ENCODE data around the gene PEX10. TPM values are rescaled to one million over a fixed set of nuclear protein-coding genes. Genes with fewer than 3 reads are reported as not detected.

PEX10 gene
- total RNA-seq, 4 donors from 2014 or later, result 19.2 to 25.7 (median 22.6) TPM

DNA sequence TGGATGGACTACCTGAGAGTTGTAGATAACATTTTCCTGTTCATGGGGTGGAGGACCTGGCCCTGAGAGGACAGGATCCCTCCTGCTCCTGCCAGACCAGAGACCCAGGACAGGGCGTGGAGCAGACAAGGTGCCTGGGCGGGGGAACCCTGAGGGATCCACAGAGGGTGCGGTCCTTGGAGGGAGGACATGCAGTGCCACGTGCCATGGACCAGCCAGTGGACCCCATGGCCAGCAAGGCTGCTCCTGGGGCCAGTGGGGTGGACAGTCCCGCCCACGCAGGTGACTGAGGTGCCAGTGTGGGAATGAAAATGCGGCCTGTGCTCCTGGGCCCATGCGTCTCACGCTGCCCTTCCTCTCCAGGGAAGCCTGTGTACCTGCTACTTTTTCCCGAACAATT is 17.1 kb downstream of the PEX10 start:
- intact Hi-C loops (cut with DNase I; ENCODE audit: low total_unique reads) (no loop called here), in situ Hi-C loops (cut with MboI; ENCODE audit: low sequenced_read_pairs in 4 of 4) (loop anchor here in 1 of 4 donors (10.0 kb wide), 1 partner anchor 200 kb away; the partner anchor contains the start of gene FAAP20)
- Histone ChIP-seq H3K9me3 (no peaks in the 10 kb centered on the region), H3K36me3 (peaks cover 0 to 45% of the 10 kb centered on the region in 2 donors), H3K27me3 (no peaks in the 10 kb centered on the region), H3K27ac (no peak overlapping the region), H3K4me1 (peaks cover 23 to 29% of the 10 kb centered on the region in 2 donors), H3K4me3 (no peak overlapping the region)
- ATAC-seq, result no peak
- TF ChIP-seq, protein P1, sequence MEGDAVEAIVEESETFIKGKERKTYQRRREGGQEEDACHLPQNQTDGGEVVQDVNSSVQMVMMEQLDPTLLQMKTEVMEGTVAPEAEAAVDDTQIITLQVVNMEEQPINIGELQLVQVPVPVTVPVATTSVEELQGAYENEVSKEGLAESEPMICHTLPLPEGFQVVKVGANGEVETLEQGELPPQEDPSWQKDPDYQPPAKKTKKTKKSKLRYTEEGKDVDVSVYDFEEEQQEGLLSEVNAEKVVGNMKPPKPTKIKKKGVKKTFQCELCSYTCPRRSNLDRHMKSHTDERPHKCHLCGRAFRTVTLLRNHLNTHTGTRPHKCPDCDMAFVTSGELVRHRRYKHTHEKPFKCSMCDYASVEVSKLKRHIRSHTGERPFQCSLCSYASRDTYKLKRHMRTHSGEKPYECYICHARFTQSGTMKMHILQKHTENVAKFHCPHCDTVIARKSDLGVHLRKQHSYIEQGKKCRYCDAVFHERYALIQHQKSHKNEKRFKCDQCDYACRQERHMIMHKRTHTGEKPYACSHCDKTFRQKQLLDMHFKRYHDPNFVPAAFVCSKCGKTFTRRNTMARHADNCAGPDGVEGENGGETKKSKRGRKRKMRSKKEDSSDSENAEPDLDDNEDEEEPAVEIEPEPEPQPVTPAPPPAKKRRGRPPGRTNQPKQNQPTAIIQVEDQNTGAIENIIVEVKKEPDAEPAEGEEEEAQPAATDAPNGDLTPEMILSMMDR (IDR thresholded peaks at IDR 0.05 in 4 of 5, conservative IDR thresholded peaks at IDR 0.05 in 1 of 5), result no peak
- no peak for TF ChIP-seq POLR2A (IDR thresholded peaks at IDR 0.05)
- DNase-seq, result no peak

DNA sequence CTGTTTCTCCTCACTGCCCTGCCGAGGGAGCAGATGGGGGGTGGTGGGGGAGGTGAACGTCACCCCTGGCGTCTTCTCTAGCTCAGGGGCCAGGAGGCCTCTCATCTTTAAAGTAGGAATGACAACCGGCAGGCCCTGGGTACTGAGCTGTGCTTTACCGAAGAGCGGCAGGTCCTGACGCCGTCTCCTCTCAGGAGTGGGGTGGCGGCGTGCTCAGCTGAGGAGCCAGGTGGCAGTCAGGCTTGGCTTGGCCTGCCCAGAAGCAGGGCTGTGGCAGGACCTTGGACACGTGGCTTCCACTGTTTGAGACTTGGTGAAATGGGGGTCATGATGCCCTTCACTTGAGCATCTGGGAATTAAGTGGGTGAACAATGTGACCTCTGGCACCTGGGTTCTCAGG is 17.6 kb downstream of the PEX10 start:
- intact Hi-C loops (cut with DNase I; ENCODE audit: low total_unique reads), result no loop called here
- Histone ChIP-seq H3K27me3 (no peaks in the 10 kb centered on the region), H3K36me3 (peaks cover 0 to 40% of the 10 kb centered on the region in 2 donors), H3K4me3 (no peak overlapping the region), H3K27ac (no peak overlapping the region), H3K9me3 (no peaks in the 10 kb centered on the region), H3K4me1 (peaks cover 27 to 33% of the 10 kb centered on the region in 2 donors)
- TF ChIP-seq POLR2A (IDR thresholded peaks at IDR 0.05), result no peak
- TF ChIP-seq, protein P1 (IDR thresholded peaks at IDR 0.05 in 4 of 5, conservative IDR thresholded peaks at IDR 0.05 in 1 of 5), result no peak
- ATAC-seq (no peak), DNase-seq (no peak)
- in situ Hi-C loops (cut with MboI; ENCODE audit: low sequenced_read_pairs in 4 of 4), result loop anchor here in 2 of 4 donors (5.0 to 10.0 kb wide), 2 partner anchors 197 to 200 kb away; partner anchors contain the start of gene FAAP20 (in 1 of the 2)

DNA sequence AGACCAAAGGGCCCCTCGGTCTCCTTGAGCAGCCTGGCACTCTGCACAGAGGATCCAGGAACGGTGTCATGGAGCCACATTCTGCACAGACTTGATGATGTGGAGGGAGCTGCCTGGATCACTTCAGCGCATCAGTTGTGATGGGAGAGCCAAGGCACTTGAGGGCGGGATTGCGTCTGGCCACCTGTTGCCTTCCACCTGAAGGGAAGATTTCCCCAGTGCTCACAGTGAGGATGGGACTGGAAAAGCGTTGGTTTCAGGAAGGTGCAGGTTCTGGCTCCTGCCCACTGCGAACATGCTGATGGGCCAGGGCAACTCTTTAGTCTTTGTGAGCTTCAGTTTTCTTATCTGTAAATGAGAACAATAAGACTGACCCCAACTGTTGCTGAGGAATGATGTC is 18.1 kb downstream of the PEX10 start:
- no peaks in the 10 kb centered on the region for H3K9me3 ChIP-seq
- no peaks in the 10 kb centered on the region for H3K27me3 ChIP-seq
- DNase-seq, result no peak
- H3K4me3 ChIP-seq, result no peak overlapping the region
- peaks cover 27 to 33% of the 10 kb centered on the region in 2 donors for H3K4me1 ChIP-seq
- in situ Hi-C loops (cut with MboI; ENCODE audit: low sequenced_read_pairs in 4 of 4) (loop anchor here in 2 of 4 donors (5.0 to 10.0 kb wide), 2 partner anchors 197 to 199 kb away; partner anchors contain the start of gene FAAP20 (in 1 of the 2)), intact Hi-C loops (cut with DNase I; ENCODE audit: low total_unique reads) (no loop called here)
- TF ChIP-seq POLR2A (IDR thresholded peaks at IDR 0.05), result no peak
- TF ChIP-seq, protein P1 (IDR thresholded peaks at IDR 0.05 in 4 of 5, conservative IDR thresholded peaks at IDR 0.05 in 1 of 5), result no peak
- H3K36me3 ChIP-seq, result peaks cover 0 to 35% of the 10 kb centered on the region in 2 donors
- ATAC-seq, result no peak
- no peak overlapping the region for H3K27ac ChIP-seq

DNA sequence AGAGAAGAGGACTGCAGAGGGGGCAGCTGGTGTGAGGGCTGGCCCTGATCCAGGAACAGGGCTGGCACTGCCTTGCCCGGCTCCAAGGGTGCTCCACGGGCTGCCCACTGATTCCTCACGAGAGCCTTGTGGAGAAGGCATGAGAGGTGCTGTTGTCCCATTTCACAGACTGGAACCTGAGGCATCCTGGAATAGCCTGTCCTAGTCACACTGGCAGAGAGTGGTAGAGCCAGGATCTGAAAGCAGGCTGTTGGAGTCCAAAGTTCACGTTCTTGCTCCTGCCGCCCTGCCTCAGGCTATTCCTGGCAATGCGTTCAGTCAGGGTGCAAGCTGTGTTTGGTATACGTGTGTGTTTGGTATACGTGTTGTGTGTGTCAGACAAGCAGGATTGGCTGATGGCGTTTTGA is 18.9 kb downstream of the PEX10 start:
- H3K4me3 ChIP-seq, result no peak overlapping the region
- TF ChIP-seq POLR2A (IDR thresholded peaks at IDR 0.05), result no peak
- TF ChIP-seq, protein P1 (IDR thresholded peaks at IDR 0.05 in 4 of 5, conservative IDR thresholded peaks at IDR 0.05 in 1 of 5), result no peak
- in situ Hi-C loops (cut with MboI; ENCODE audit: low sequenced_read_pairs in 4 of 4), result loop anchor here in 2 of 4 donors (5.0 to 10.0 kb wide), 2 partner anchors 196 to 199 kb away; partner anchors contain the start of gene FAAP20 (in 1 of the 2)
- H3K4me1 ChIP-seq, result peaks cover 27 to 33% of the 10 kb centered on the region in 2 donors
- intact Hi-C loops (cut with DNase I; ENCODE audit: low total_unique reads), result no loop called here
- H3K36me3 ChIP-seq, result peaks cover 0 to 27% of the 10 kb centered on the region in 2 donors
- H3K27me3 ChIP-seq, result no peaks in the 10 kb centered on the region
- no peak overlapping the region for H3K27ac ChIP-seq
- no peak for DNase-seq
- no peak for ATAC-seq
- H3K9me3 ChIP-seq, result no peaks in the 10 kb centered on the region

All from gastrocnemius medialis (tissue), 4 donors.